GM12878 (cell line): Measurements from ENCODE around the gene GRIA2. TPM values are rescaled to one million over a fixed set of nuclear protein-coding genes. Genes with fewer than 3 reads are reported as not detected.

Source experiments
- ATAC-seq: fragments of 200-7000 bp; cut with Tn5 transposase; 3 replicates; pipeline ENCODE4 v1.9.1; 2020; ENCODE audit warnings: mild to moderate bottlenecking, moderate library complexity
- BruUV-seq: library from RNA; stranded (reverse); fragments of 400-500 nt; replicated peaks from 2 replicates; lab custom pipeline; 2021; lab: Mats Ljungman, UMichigan
- CTCF ChIA-PET: fragments of 300-600 bp; sonication (Branson Sonifier 250); formaldehyde crosslinking; extraction: SDS; loops from one replicate; lab custom pipeline; 2021; ENCODE audit warnings: inconsistent platforms; lab: Yijun Ruan, JAX
- POLR2A ChIA-PET: fragments of 350-600 bp; formaldehyde crosslinking; extraction: SDS; loops from one replicate; lab custom pipeline; 2021; ENCODE audit warnings: inconsistent platforms; lab: Charles Lee
- RAD21 ChIA-PET: fragments of 300-600 bp; sonication (Branson Sonifier 250); formaldehyde crosslinking; loops from one replicate; lab custom pipeline; 2023; ENCODE audit warnings: antibody characterized with exemption; ENCODE audit not compliant: unreplicated experiment; lab: Charles Lee
- SMC1A ChIA-PET: fragments of 300-600 bp; sonication (Branson Sonifier 250); formaldehyde crosslinking; loops from one replicate; lab custom pipeline; 2023; ENCODE audit not compliant: unreplicated experiment, uncharacterized antibody; lab: Charles Lee
- DNase-seq: peaks from one replicate; pipeline ENCODE4 v3.0.0-alpha.2; 2011; ENCODE audit warnings: low read depth, low spot score
- FAIRE-seq: peaks from 3 replicates; lab custom pipeline; 2011; peaks lifted over from hg19 to GRCh38; lab: Jason Lieb, UNC
- H2AFZ ChIP-seq: 2 replicates; pipeline ENCODE4 v1.6.0; 2011; ENCODE audit warnings: low read depth, low read length, control low read depth; ENCODE audit not compliant: control insufficient read depth
- H3K27ac ChIP-seq: 2 replicates; pipeline ENCODE4 v1.5.1; 2011; ENCODE audit warnings: control low read depth; ENCODE audit not compliant: control insufficient read depth, insufficient read depth
- H3K27me3 ChIP-seq, 2 experiments: replicated peaks in 1 of 2; 2 replicates each; pipeline versions ENCODE4 v1.6.0 to v1.6.1; 2011; ENCODE audit warnings: low read length in 1 of 2; ENCODE audit not compliant: control insufficient read depth in 2 of 2, insufficient read depth in 2 of 2
- H3K36me3 ChIP-seq, 2 experiments: 2 replicates each; pipeline ENCODE4 v1.5.1; 2011; ENCODE audit warnings: low read length in 1 of 2; ENCODE audit not compliant: control insufficient read depth in 2 of 2, insufficient read depth in 2 of 2
- H3K4me1 ChIP-seq: 2 replicates; pipeline ENCODE4 v1.6.1; 2011; ENCODE audit warnings: mild to moderate bottlenecking, low read length, moderate library complexity, mixed read lengths; ENCODE audit not compliant: control insufficient read depth, insufficient read depth
- H3K4me2 ChIP-seq: 2 replicates; pipeline ENCODE4 v1.6.0; 2011; ENCODE audit warnings: control low read depth; ENCODE audit not compliant: control insufficient read depth, insufficient read depth
- H3K4me3 ChIP-seq: fragments of 200-600 bp; sonication (generic); 2 replicates; pipeline ENCODE4 v1.5.1; 2016
- H3K79me2 ChIP-seq: 2 replicates; pipeline ENCODE4 v1.6.0; 2011; ENCODE audit warnings: low read length; ENCODE audit not compliant: control insufficient read depth, insufficient read depth
- H3K9ac ChIP-seq: 2 replicates; pipeline ENCODE4 v1.8.0; 2011; ENCODE audit warnings: low read length, control low read depth, mixed read lengths; ENCODE audit not compliant: control insufficient read depth, insufficient read depth
- H3K9me3 ChIP-seq: replicated peaks from 3 replicates; pipeline ENCODE4 v1.5.1; 2011; ENCODE audit warnings: mild to moderate bottlenecking, low read length; ENCODE audit not compliant: control insufficient read depth, insufficient read depth
- H4K20me1 ChIP-seq: 2 replicates; pipeline ENCODE4 v1.6.0; 2011; ENCODE audit not compliant: control insufficient read depth, insufficient read depth
- CEBPZ ChIP-seq: fragments of 150-350 bp; IDR thresholded peaks from 2 replicates; pipeline ENCODE4 v1.6.1; 2016; ENCODE audit warnings: low read depth, low read length
- DPF2 ChIP-seq: fragments of 450-650 bp; IDR thresholded peaks from 2 replicates; pipeline ENCODE4 v1.6.1; 2017; ENCODE audit warnings: mild to moderate bottlenecking
- EP300 ChIP-seq, 2 experiments: fragments of 150-350 bp in 1 of 2; IDR thresholded peaks; 2 replicates each; pipeline ENCODE4 v1.6.1; 2011 to 2012; ENCODE audit warnings: low read depth in 2 of 2, low read length in 2 of 2, borderline replicate concordance in 1 of 2, improper control_type of control experiment in 1 of 2, inconsistent platforms in 1 of 2; ENCODE audit not compliant: control insufficient read depth in 1 of 2
- HSF1 ChIP-seq: fragments of 150-350 bp; IDR thresholded peaks from 2 replicates; pipeline ENCODE4 v1.6.1; 2014; ENCODE audit warnings: mild to moderate bottlenecking, low read depth, low read length
- IKZF1 ChIP-seq: fragments of 450-650 bp; conservative IDR thresholded peaks from 2 replicates; pipeline ENCODE4 v1.6.1; 2017; ENCODE audit warnings: antibody characterized with exemption, mild to moderate bottlenecking
- PAX8 ChIP-seq: fragments of 450-650 bp; IDR thresholded peaks from 2 replicates; pipeline ENCODE4 v1.6.1; 2017; ENCODE audit warnings: mild to moderate bottlenecking, moderate library complexity
- PKNOX1 ChIP-seq: fragments of 450-650 bp; IDR thresholded peaks from 2 replicates; pipeline ENCODE4 v1.6.1; 2016; ENCODE audit warnings: mild to moderate bottlenecking
- PRDM15 ChIP-seq: fragments of 450-650 bp; formaldehyde crosslinking; IDR thresholded peaks from 2 replicates; pipeline ENCODE4 v1.4.0; 2020; ENCODE audit warnings: mild to moderate bottlenecking, moderate library complexity
- ZNF622 ChIP-seq: fragments of 450-650 bp; IDR thresholded peaks from 2 replicates; pipeline ENCODE4 v1.6.1; 2017; ENCODE audit warnings: mild to moderate bottlenecking, inconsistent platforms
- WGBS: methylation state at CpG from one replicate; pipeline ENCODE4 v1.1.6; 2016; ENCODE audit warnings: low lambda C conversion rate; ENCODE audit not compliant: insufficient replicate concordance, insufficient coverage; ENCODE audit errors: missing lambda C conversion rate; 5-methylcytosine and 5-hydroxymethylcytosine counted together
- in situ Hi-C: fragments of 300-500 bp; cut with MboI; formaldehyde crosslinking; loops from 9 replicates; pipeline ENCODE4 v1.14.3; 2018; ENCODE audit warnings: mixed read lengths
- intact Hi-C: fragments of 100-400 bp; cut with micrococcal nuclease; formaldehyde crosslinking; loops from one replicate; pipeline ENCODE4 v1.14.2; 2022; ENCODE audit not compliant: unreplicated experiment
- polyA plus RNA-seq, 11 experiments: library from polyadenylated mRNA; depleted of rRNA in 4 of 11; unstranded in 6 of 11; stranded (reverse) in 5 of 11; fragments of >200 nt; fragmentation: Nextera tagmentation in 4 of 11; fragmentation: Illumina TruSeq in 1 of 11; extraction: Ambion mirVana in 4 of 11; extraction: Trizol in 1 of 11; gene quantifications; 1 replicate in 1 of 11; 2 replicates in 10 of 11; pipeline versions ENCODE4 v1.2.1 to v1.2.3, GENCODE V29; 2011 to 2016; ENCODE audit warnings: inconsistent platforms in 2 of 11, missing spikeins in 2 of 11, low read depth in 1 of 11
- total RNA-seq, 4 experiments: library from RNA; depleted of rRNA in 3 of 4; stranded (reverse); fragments of >200 nt in 3 of 4; fragmentation: Illumina TruSeq in 1 of 4; extraction: Trizol in 1 of 4; gene quantifications; 2 replicates each; pipeline versions ENCODE4 v1.2.1 to v1.2.3, GENCODE V29; 2013 to 2021

GRIA2 gene
- total and polyA plus RNA-seq, 10 of the 15 experiments (the other 5 are each of a cell fraction or from before 2014, with no cell fraction given) = under 0.01 TPM; not detected in 9

- TF ChIP-seq PKNOX1 (no peak), HSF1 (no peak), DPF2 (no peak)
These were observed 687 bp upstream of the GRIA2 start (continued) for GRCh38 chr4:157219711-157220370.

- Histone ChIP-seq H3K4me3 (no peak overlapping the region), H3K36me3 (no peaks in the 10 kb centered on the region), H3K27me3 (peaks cover 3 to 5% of the 10 kb centered on the region in 2 experiments; a peak in 3 of 4 replicates), H4K20me1 (no peaks in the 10 kb centered on the region), H3K27ac (no peak overlapping the region), H3K79me2 (no peaks in the 10 kb centered on the region), H3K9ac (no peak overlapping the region), H3K4me1 (no peaks in the 10 kb centered on the region), H3K4me2 (no peak overlapping the region), H3K9me3 (no peaks in the 10 kb centered on the region; the same call in 2 of the 3 replicates), H2AFZ (no peak overlapping the region)
- intact Hi-C loops (no loop called here), in situ Hi-C loops (no loop called here)
- ChIA-PET CTCF (interaction anchor here (1.1 kb wide), 1 partner anchor 22 kb away, joined by 3 read pairs; no protein-coding TSS in a partner anchor), POLR2A (no interaction called here), RAD21 (no interaction called here), SMC1A (interaction anchor here (1.4 kb wide), 1 partner anchor 752 kb away, joined by 3 read pairs; no protein-coding TSS in a partner anchor)
- WGBS = 43% methylated on average over 24 of the region's 24 CpGs
- DNase-seq (no peak), ATAC-seq (no peak), FAIRE-seq (no peak)
- BruUV-seq = no TSS peak
- TF ChIP-seq IKZF1 (no peak), PAX8 (no peak), EP300 (IDR thresholded peaks at IDR 0.05; ENCODE audit: borderline replicate concordance in 1 of 2, control insufficient read depth in 1 of 2, low read depth in 2 of 2, low read length in 2 of 2) (no peak), CEBPZ (no peak), ZNF622 (no peak), PRDM15 (CRISPR knock-in tag) (no peak), HSF1 (no peak)
These were observed 932 bp downstream of the GRIA2 start for GRCh38 chr4:157221426-157221894.
